MM.1S (cell line): Measurements from ENCODE around the gene PRG2.

Experiments used
- DNase-seq: peaks from one replicate; pipeline ENCODE4 v3.0.0-alpha.2; 2015
- H2AFZ ChIP-seq: fragments of 300-600 bp; sonication (generic); 2 replicates; pipeline ENCODE4 v1.6.0; 2016; ENCODE audit warnings: antibody characterized with exemption, low read length
- H3F3A ChIP-seq: fragments of 300-600 bp; sonication (generic); 2 replicates; pipeline ENCODE4 v1.6.1; 2016; ENCODE audit warnings: mild to moderate bottlenecking, antibody characterized with exemption, low read length, moderate library complexity, mixed read lengths; ENCODE audit not compliant: insufficient read depth
- H3K27ac ChIP-seq: fragments of 300-600 bp; sonication (generic); 2 replicates; pipeline ENCODE4 v1.5.1; 2016; ENCODE audit warnings: mild to moderate bottlenecking, low read length
- H3K27me3 ChIP-seq: fragments of 300-600 bp; sonication (generic); replicated peaks from 2 replicates; pipeline ENCODE4 v1.6.0; 2016; ENCODE audit warnings: low read length; ENCODE audit not compliant: insufficient read depth
- H3K36me3 ChIP-seq: fragments of 300-600 bp; sonication (generic); replicated peaks from 2 replicates; pipeline ENCODE4 v1.6.1; 2016; ENCODE audit warnings: mild to moderate bottlenecking, low read length, mixed read lengths; ENCODE audit not compliant: insufficient read depth
- H3K4me1 ChIP-seq: fragments of 300-600 bp; sonication (generic); 2 replicates; pipeline ENCODE4 v1.6.1; 2016; ENCODE audit warnings: low read length, mixed read lengths
- H3K4me2 ChIP-seq: fragments of 300-600 bp; sonication (generic); 2 replicates; pipeline ENCODE4 v1.6.0; 2016; ENCODE audit warnings: low read depth, low read length
- H3K4me3 ChIP-seq: fragments of 300-600 bp; sonication (generic); 2 replicates; pipeline ENCODE4 v1.5.1; 2016; ENCODE audit warnings: low read length, mixed read lengths
- H3K79me2 ChIP-seq: fragments of 300-600 bp; sonication (generic); 2 replicates; pipeline ENCODE4 v1.6.1; 2016; ENCODE audit warnings: mixed run types, low read length, mixed read lengths
- H3K9ac ChIP-seq: fragments of 300-600 bp; sonication (generic); 2 replicates; pipeline ENCODE4 v1.6.1; 2016; ENCODE audit warnings: low read length, mixed read lengths
- H3K9me2 ChIP-seq: fragments of 300-600 bp; sonication (generic); replicated peaks from 2 replicates; pipeline ENCODE4 v1.6.1; 2016; ENCODE audit warnings: mild to moderate bottlenecking, low read length, mixed read lengths; ENCODE audit not compliant: insufficient read depth
- H3K9me3 ChIP-seq: fragments of 300-600 bp; sonication (generic); replicated peaks from 2 replicates; pipeline ENCODE4 v1.6.1; 2016; ENCODE audit warnings: mild to moderate bottlenecking, low read length, mixed read lengths; ENCODE audit not compliant: insufficient read depth
- H4K20me1 ChIP-seq: fragments of 300-600 bp; sonication (generic); 2 replicates; pipeline ENCODE4 v1.6.1; 2016; ENCODE audit warnings: mild to moderate bottlenecking, low read length, moderate library complexity, mixed read lengths; ENCODE audit not compliant: insufficient read depth
- CTCF ChIP-seq: fragments of 300-600 bp; sonication (generic); IDR thresholded peaks from 2 replicates; pipeline ENCODE4 v1.5.1; 2016; ENCODE audit warnings: antibody characterized with exemption, low read length, mixed read lengths
- EZH2 ChIP-seq: fragments of 300-600 bp; sonication (generic); optimal IDR thresholded peaks from 2 replicates; pipeline ENCODE3; 2017; ENCODE audit warnings: low read depth, mild to moderate bottlenecking, antibody characterized with exemption, low read length, mixed read lengths
- EZH2phosphoT487 ChIP-seq: fragments of 300-600 bp; sonication (generic); IDR thresholded peaks from 2 replicates; pipeline ENCODE4 v1.6.1; 2018; ENCODE audit warnings: antibody characterized with exemption, low read length

The PRG2 gene

GRCh38 chr11:57396744-57397143 lies 6.3 kb upstream of the PRG2 start:
- no peaks in the 10 kb centered on the region for H3K36me3 ChIP-seq
- TF ChIP-seq CTCF (no peak), EZH2phosphoT487 (no peak), EZH2 (no peak)

GRCh38 chr11:57395905-57396623 lies 5.6 kb upstream of the PRG2 start:
- Histone ChIP-seq H3K27me3 (no peaks in the 10 kb centered on the region), H3K9me2 (no peaks in the 10 kb centered on the region), H3K27ac (no peak overlapping the region), H4K20me1 (no peaks in the 10 kb centered on the region), H3K79me2 (no peaks in the 10 kb centered on the region), H3K36me3 (no peaks in the 10 kb centered on the region), H3K4me1 (no peaks in the 10 kb centered on the region), H3K9ac (no peak overlapping the region), H3F3A (no peaks in the 10 kb centered on the region), H3K4me3 (no peak overlapping the region), H3K4me2 (no peak overlapping the region), H2AFZ (no peak overlapping the region), H3K9me3 (no peaks in the 10 kb centered on the region)
- TF ChIP-seq CTCF (no peak), EZH2phosphoT487 (no peak), EZH2 (no peak)
- DNase-seq, result no peak

More at GRCh38 chr11:57396744-57397143, 6.3 kb upstream of the PRG2 start:
- H3K9me2 ChIP-seq, result no peaks in the 10 kb centered on the region
- H4K20me1 ChIP-seq, result no peaks in the 10 kb centered on the region
- no peak overlapping the region for H3K27ac ChIP-seq
- no peaks in the 10 kb centered on the region for H3K27me3 ChIP-seq
- H2AFZ ChIP-seq, result no peak overlapping the region
- no peak overlapping the region for H3K4me2 ChIP-seq
- no peaks in the 10 kb centered on the region for H3F3A ChIP-seq
- no peaks in the 10 kb centered on the region for H3K9me3 ChIP-seq
- no peaks in the 10 kb centered on the region for H3K79me2 ChIP-seq
- no peaks in the 10 kb centered on the region for H3K4me1 ChIP-seq
- DNase-seq, result no peak
- no peak overlapping the region for H3K4me3 ChIP-seq
- no peak overlapping the region for H3K9ac ChIP-seq

- Histone ChIP-seq H3K9me3 (no peaks in the 10 kb centered on the region), H2AFZ (no peak overlapping the region), H3K4me2 (no peak overlapping the region), H3K9ac (no peak overlapping the region), H4K20me1 (no peaks in the 10 kb centered on the region), H3K36me3 (no peaks in the 10 kb centered on the region), H3K9me2 (no peaks in the 10 kb centered on the region), H3K27me3 (no peaks in the 10 kb centered on the region), H3K4me1 (no peaks in the 10 kb centered on the region), H3K27ac (no peak overlapping the region), H3F3A (no peaks in the 10 kb centered on the region), H3K79me2 (no peaks in the 10 kb centered on the region), H3K4me3 (no peak overlapping the region)
- no peak for TF ChIP-seq EZH2phosphoT487
- no peak for TF ChIP-seq EZH2
- TF ChIP-seq CTCF, result no peak
- DNase-seq, result no peak
Observed at GRCh38 chr11:57394203-57394965, 3.9 kb upstream of the PRG2 start.
